Breast epithelium (tissue), 3 donors: ENCODE results near the gene CCSER1.

Experiments
- CTCF ChIP-seq, 3 donors: fragments of 450-650 bp; IDR thresholded peaks; one replicate each; pipeline ENCODE4 v1.5.1; 2016 to 2017; ENCODE audit warnings: antibody characterized with exemption in 3 of 3, mild to moderate bottlenecking in 3 of 3, moderate library complexity in 3 of 3
- POLR2A ChIP-seq: fragments of 450-650 bp; IDR thresholded peaks from one replicate; pipeline ENCODE4 v1.6.1; 2016; ENCODE audit warnings: antibody characterized with exemption, mild to moderate bottlenecking, moderate library complexity
- POLR2AphosphoS5 ChIP-seq, 3 donors: sonication (generic); formaldehyde crosslinking; IDR thresholded peaks; one replicate each; pipeline ENCODE4 v1.6.1; 2017; ENCODE audit warnings: antibody characterized with exemption in 3 of 3

- no peak for TF ChIP-seq CTCF (IDR thresholded peaks at IDR 0.05)
- TF ChIP-seq POLR2AphosphoS5 (IDR thresholded peaks at IDR 0.05) = no peak
- TF ChIP-seq POLR2A = no peak
Measured at GRCh38 chr4:90982813-90983212, 855.6 kb downstream of the CCSER1 start.
